ENCODE measurements around the gene TTK.

Gene TTK

DNA sequence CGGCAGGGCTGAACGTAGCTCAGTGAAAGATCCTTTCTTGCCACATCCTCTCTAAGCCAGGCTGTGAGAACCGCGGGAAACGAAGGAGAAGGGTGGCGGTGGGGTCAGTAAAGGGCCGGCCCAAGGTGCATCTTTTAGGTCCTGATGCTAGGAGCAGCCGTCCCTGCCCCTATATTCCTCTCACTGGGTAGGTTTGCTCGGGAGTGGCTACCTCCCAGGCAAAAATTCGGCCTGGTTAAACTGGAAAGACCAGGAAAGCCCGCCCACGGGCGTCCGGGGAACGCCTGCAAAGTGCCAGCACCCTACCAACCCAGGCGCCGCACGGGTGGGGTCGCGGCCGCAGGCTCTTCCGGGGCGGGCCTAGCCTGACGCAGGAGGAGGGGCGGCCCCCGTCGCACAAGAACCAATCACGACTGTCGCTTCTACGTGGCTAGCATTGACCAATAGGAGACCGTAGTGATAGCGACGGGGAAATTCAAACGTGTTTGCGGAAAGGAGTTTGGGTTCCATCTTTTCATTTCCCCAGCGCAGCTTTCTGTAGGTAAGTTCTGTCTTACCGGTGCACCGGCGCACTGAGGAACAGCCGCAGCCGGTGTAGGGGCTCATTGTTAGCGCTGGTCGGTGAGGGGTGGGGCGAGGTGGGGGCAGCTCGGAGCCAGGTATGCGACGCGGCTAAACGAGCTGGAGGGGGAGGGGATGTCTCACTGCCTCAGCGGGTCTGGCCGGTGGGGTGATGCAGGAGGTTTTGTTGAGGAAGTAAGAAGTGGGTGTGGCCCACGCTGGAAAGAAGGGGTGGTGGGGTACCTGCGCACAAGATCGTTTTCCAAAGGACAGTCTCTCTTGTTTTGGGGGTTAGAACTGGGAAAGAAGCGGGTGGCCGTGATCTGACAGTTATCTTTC is at the start of gene TTK:
TTK (plus strand) TSS at position 477 of the 900 bp plus-strand sequence. CDS start 1,195 bp downstream, outside the sequence.
- peak; percentile 95 for DNase-seq (ENCODE audit: low spot score)

DNA sequence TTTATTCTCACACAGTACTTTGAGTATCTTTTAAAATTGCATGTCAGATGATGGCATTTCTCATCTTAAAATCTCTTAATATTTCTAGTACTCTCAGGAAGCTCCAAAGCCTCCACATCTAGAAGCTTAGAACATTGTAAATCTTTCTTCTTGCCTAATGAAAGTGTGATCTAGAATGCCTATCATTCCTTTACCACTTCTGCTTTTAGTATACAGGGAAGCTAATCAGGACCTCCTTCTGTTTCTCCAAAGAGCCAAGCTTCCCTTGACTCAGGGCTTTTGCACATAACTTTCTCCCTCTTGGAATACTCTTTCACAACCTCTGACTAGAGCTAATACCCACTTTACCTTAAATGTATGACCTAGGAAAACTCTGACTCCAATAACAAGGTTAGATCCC is 49.6 kb upstream of the TTK start:
- no peak for DNase-seq (ENCODE audit: low spot score)

DNA sequence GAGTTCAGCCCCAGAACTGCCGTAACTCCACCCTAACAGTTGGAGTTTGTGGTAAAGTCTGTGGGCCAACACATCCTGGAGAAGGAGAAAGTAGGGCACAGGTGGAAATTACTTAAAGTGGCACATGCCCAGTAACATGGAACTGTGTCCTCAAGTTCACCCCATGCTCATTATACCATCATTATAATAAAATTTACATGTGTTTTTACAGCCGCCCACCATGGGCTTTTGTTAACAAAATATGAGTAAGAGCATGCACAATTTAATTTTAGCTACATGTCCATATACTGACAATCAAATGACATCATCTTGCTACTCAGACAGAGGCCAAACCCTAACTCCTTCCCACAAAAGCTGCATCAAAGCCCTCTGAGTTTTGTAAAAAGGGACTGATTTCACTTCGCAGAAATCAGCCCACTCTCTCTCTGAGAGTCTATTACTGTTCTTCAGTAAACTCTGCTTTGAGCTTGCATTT is 39.8 kb upstream of the TTK start:
- DNase-seq (ENCODE audit: low spot score): no peak

DNA sequence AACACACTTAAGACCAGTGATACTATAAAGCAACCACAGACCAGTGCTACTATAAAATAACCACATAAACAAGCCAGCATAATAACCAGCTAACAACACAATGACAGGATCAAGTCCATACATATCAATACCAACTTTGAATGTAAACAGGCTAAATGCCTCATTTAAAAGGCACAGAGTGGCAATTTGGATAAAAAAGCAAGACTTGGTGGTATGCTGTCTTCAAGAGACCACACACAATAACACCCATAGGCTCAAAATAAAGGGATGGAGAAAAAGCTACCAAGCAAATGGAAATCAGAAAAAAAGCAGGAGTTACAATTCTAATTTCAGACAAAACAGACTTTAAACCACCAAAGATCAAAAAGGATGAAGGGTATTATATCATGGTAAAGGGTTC is 37.3 kb upstream of the TTK start:
- no peak for DNase-seq (ENCODE audit: low spot score)

DNA sequence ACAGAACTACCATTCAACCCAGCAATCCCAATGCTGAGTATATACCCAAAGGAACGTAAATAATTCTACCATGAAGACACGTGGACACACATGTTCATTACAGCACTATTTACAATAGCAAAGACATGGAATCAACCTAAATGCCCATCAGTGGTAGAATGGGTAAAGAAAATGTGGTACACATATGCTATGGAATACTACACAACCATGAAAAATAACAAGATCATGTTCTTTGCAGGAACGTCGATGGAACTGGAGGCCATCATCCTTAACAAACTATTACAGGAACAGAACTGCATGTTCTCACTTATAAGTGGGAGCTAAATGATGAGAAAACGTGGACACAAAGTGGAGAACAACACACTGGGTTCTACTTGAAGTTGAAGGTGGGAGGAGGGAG is 34.7 kb upstream of the TTK start:
- DNase-seq (ENCODE audit: low spot score): no peak

DNA sequence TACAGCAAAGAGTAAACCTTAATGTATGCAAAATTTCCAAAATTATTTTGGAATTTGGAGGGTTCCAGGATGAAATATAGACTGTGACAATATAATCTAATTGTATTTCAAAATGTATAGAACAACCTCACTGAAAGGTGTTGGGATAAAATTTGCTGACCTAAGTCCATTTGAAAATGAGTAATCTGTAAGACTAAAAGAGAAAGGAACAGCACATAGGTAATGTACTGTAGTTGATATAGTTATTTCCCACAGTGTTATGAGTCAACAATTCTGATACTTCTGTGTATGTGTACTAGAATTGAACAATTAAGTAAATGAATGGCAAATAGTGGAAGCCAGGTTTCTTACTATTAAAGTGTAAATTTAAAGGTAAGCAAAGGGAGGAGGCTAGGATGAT is 33.3 kb upstream of the TTK start:
- no peak for DNase-seq (ENCODE audit: low spot score)

DNA sequence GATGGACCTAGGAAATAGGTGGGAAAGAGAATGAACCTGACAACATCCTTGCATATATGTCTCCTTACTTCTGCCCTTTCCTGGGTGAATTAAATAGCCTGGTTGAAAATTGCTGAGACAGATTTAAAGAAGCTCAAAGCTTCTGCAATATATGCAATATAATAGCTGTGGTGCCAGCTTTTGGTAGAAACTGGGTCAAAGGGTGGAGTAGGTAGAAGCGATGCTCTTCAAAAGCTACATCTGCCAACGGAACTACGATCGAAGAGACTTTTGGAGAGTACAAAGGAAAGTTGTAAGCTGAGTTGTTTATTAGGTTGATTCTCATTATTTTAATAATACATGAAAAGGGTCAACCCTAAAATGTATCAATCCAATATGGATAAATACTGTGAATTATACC is 22.8 kb upstream of the TTK start:
- DNase-seq (ENCODE audit: low spot score): no peak

DNA sequence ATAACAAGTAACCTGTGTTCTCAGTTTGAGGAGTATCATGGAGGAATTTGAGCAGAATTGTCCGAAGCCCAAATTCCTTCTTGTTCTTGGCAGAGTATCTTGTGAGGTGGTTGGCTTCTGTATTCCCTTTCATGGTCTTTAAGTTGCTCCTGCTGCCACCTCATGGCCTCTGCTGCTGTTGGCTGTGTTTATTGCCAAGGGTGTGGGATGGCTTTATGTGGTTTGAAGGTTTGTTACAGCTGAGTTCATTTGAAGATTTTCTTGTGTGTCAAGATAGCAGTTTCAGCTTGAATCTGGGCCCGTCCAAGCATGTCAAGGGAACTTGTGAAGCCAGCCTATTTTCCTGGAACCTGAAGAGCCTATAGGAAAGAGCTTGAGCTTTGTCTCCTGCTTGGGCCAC is 20.2 kb upstream of the TTK start:
- no peak for DNase-seq (ENCODE audit: low spot score)

DNA sequence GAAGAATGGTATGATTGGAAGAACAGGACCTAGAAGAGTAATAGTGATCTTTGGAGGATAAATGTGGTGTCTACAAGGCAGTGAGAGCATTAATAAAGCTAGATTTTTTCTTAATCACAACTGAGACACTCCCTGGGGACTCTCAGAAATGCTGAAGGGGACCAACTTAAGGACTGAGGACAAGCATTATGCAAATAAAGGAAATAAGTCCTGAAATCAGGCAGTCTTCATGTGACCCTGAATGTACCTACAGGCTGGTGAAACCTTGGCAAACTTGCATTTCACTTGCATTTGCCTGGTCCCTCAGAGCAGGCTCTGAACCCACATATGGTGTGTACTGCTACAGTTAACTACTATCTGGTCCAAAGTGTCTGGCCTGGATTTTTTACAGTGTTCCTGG is 19.3 kb upstream of the TTK start:
- DNase-seq (ENCODE audit: low spot score): peak; percentile 3

DNA sequence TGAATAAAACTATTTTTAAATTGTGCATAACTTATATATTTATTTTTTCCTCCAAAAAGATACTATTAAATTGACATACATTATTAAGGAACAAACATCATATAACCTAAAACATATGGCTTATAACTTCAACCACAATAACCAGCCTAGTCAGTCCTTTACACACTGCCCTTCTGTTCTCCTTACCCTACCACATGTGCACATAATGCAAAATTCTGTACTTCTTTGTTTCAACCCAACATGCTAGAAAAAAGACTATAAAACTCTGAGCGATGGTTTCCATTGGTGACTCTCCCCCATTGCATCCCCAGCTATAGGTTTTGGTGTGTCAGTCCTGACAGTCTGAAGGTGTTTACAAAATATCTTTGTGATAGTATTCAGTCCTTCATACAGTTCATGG is 14.8 kb upstream of the TTK start:
- no peak for DNase-seq (ENCODE audit: low spot score)

DNA sequence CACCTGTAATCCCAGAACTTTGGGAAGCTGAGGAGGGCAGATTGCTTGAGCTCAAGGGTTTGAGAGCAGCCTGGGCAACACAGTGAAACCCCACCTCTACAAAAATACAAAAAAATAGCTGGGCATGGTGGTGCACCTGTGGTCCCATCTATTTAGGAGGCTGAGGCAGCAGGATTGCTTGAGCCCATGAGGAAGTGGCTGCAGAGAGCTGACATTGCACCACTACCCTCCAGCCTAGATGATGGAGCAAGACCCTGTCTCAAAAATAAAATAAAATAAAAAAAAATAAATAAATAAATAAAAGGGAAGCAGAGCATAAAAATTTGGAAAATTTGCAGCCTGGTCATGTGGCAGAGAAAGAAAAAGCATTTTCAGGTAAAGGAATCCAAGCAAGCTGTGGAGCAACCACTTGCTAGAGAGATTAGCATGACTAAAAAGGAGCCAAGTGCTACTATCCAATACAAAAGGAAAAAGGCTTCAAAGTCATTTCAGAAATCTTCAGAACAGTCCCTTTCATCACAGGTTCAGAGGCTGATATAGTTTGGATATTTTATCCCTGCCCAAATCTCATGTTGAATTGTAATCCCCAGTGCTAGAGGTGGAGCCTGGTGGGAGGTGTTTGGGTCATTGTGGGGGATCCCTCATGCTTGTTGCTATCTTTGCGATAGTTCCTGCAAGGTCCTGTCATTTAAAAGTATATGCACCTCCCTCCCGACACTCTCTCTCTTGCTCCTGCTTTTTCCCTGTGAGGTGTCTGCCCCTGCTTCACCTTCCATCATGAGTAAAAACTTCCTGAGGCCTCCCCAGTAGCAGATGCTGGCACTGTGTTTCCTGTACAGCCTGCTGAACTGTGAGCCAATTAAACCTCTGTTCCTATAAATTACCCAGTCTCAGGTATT is 11.2 kb upstream of the TTK start:
- no peak for DNase-seq (ENCODE audit: low spot score)

DNA sequence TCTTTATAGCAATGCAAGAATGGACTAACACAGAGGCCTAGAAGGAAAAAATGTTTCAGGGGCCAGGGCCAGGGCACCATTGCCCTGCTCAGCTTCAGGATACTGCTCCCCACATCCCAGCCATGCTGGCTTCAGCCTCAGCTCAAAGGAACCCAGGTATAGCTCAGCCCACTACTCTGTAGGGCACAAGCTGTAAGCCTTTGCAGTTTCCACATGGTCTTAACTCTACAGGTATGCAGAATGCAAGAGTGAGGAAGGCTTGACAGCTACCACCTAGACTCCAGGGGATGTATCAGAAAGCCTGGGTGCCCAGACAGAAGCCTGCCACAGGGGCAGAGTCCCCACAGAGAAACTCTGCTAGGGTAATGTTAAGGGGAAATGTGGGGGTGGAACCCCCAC is 10.5 kb upstream of the TTK start:
- no peak for DNase-seq (ENCODE audit: low spot score)

DNA sequence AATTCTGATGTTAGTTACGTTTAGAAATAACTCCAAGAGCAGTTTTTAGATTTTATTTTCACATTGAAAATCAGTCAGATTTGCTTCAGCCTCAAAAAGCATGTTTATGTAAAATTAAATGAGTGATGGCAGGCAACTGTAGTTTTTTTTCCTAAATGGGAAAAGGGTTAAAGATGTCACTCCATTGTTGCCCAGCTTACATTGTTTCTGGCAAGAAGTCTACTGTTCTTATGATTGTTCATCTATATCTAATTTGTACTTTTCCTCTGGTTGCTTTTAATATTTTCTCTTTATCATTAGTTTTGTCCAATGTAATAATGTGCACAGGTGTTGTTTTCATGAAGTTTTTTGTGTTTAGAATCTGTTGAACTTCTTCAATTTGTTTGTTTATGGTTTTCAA is 6.7 kb upstream of the TTK start:
- DNase-seq (ENCODE audit: low spot score): no peak

DNA sequence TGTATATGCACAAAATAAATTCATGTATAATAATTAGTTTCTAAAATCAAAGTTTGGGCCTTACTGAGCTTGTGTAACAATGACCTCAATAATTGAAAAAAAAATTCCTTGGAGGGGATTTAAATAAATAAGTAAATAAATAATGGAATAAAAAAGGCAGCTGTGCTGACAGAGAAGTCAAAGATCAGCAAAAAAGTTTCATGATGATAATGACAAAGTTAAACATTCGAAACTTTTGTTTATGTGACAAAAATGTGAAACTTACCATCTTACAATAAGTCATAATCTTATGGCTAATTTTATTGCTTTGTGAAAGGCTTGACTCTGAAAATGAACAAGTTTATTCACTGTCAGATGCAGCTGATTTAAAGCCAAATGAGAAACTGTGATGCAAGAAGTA is 3.1 kb upstream of the TTK start:
- no peak for DNase-seq (ENCODE audit: low spot score)

DNA sequence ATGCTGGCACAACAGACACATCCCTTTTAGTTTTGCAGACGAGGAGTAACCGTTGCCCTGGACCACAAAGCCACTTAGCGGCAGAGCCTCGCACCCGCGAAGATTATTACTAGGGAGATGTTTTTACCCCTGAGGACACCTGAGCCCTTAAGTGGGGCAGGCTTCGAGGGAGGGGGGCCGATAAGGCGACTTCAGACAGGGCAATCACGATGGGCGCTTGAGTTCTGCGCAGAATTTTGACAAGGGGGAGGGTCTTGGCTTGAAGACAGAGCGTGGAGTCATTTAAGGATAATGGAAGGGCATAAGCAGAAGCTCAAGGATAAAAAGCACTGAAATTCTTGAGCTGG is 650 bp upstream of the TTK start:
- peak; percentile 4 for DNase-seq (ENCODE audit: low spot score)

DNA sequence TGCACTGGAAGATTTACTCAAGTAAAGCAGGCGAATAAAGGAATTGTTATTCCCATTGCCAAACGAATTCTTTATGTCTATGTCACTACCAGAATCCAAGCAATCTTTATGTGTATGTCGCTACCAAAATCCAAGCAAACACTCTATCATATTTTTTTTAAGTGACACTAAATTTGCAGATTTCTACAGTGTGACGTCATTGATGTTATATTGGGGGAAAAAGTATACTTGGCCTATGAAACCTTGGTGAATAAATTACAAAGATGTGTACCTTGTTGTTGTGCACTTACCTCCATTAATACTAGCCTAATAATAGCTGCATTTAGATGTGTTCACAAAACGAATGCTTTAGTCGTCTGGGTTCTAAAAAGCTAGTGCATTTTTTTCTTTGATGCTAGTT is 957 bp downstream of the TTK start:
- no peak for DNase-seq (ENCODE audit: low spot score)

DNA sequence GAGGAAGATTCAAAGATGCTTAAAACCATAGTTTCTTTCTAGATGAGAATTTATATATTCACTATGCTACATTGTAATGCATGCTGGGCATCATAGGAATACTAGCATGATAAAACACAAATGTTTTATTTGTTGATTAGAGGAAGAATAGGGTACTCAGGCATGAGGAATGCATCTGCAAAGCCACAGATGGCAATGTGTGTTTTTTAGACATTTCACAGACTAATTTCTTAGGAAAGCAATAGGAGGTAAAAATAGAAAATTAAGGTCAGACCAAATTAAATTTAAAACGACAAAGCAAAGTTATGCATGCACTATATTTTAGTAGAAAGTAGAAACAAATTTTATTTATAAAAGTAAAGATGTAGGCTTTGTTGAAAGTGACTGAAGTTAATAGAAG is 2.1 kb downstream of the TTK start:
- DNase-seq (ENCODE audit: low spot score): no peak

DNA sequence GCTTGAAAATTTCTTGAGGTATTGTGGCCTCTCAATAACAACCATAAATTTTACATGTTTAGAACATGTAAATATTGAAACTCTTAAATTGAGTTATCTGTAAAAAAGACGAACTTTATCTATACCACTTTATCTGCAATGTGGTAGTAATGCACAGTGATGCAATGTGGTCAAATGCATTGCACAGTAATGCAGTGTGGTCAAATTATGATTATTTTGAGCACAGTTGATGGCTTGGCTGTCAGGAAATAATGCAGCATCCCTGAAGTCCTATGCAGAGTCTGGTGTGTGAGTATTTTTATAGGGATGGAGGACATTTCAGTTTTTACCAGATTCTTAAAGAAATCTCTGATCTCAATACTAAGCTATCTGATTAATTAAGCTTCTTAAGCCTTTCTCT is 5.1 kb downstream of the TTK start:
- DNase-seq (ENCODE audit: low spot score): no peak

DNA sequence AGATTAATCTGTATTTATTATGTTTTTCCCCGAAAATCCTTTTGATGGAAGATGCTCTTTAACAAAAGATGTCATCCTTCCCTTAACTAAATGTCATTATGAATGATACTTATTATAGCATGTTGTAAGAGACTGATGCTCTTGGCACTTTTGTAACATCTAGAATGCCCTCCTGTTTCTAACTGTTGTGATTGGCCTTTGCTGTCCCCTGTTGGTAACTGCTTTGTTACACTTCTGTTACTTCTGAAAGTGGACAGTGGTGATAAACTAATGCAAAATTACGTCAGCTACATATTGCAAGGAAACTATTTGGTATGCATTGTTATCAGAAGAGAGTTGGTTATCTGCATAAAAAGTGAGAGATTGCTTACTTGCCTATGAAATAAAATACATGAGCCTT is 5.8 kb downstream of the TTK start:
- DNase-seq (ENCODE audit: low spot score): no peak

DNA sequence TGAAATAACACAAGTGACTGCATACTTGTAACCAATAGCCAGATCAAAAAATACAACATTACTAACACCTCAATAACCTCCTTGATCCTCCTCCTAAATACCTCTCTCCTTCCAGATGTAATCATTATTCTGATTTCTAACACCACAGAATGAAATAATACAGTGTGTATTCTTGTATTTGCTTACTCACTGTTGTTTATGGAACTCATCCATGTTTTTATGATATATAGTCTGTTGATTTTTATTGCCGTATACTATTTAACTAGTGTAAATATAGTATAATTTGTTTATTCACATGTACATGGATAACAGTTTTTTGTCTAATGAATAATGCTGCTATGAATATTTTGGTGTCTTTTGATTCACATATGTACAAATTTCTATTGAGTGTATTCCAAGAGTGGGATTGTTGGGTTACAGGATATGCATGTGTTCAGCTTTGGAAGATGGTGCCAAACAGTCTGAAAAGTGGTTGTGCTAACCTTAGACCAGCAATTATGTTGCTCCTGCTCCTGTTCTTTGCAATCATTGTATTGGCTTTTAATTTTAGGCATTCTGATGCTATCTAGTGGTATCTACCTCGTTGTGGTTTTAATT is 11.5 kb downstream of the TTK start:
- DNase-seq (ENCODE audit: low spot score): no peak

DNA sequence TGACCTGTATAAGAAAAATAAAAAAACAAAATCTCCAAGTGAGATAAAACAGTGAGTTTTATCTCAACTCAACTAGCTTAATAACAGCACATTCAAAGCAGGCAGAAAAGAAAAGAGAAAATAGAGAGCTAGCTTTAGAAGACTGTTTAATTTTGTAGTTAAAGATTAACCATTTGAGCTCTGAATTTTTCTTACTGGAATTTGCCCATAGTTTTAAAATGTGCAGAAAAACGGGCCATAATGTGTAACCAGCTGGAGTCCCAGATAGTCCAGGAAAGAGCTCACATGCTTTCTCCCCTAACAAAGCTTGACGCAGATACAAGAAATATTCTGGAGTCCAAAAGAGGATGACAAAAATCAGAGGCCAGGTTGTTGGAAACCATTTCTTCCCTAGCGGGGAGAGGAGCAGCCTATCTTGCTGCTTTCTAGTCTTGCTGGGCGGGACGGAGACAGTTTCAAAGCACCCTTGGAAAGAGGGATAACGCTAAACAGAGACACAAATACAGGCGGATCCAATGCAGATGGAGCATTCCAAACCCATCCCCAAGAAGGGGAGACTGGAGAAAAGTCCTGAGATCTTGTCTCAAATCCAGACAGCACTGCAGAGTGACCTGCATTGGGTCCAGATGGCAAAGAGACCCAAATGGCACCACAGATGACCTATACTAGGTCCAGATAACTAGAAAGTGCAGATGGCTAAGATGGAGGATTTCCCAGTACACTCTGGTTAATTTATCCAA is 16.1 kb downstream of the TTK start:
- no peak for DNase-seq (ENCODE audit: low spot score)

DNA sequence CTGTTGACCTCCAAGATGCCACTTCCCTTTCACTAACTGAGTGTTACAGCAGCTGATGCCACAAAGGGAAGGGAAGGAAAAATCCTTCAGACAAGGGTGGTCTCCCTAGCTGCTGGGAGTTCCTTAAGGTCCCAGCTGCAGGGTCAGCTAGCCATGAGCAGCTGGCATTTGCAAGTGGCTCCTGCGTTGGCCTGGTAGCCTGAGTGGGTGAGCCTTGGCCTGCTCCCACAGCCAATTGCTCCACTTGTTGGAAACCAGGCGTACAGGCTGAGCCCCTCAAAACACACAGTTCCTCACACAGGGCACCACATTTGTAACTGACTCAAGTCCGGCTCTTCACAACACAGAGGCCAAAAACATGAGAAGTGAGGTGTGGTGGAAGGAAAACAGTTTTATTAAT is 16.7 kb downstream of the TTK start:
- DNase-seq (ENCODE audit: low spot score): no peak
